WI38 (cell line): ENCODE measurements around the gene CLASP2.
"Not testable (repeated sequence)": the region's sequence is repeated elsewhere in the genome, so short reads cannot be mapped to it uniquely, and the experiment has no call there.

Experiments
- H3K4me3 ChIP-seq: 2 replicates; pipeline ENCODE4 v1.5.1; 2011; ENCODE audit warnings: low read depth, mild to moderate bottlenecking, control low read depth, low read length
- CTCF ChIP-seq: IDR thresholded peaks from 2 replicates; pipeline ENCODE4 v1.5.1; 2012; ENCODE audit warnings: low read depth, mild to moderate bottlenecking, control low read depth, low read length

CLASP2 gene

GRCh38 chr3:33717866-33718594 is at the start of gene CLASP2:
TSS of gene CLASP2 (minus strand) at chr3:33718254. CDS start at chr3:33718002, 252 bp downstream.
- TF ChIP-seq CTCF: no peak

GRCh38 chr3:33758864-33759263 is 40.8 kb upstream of the CLASP2 start:
- no peak overlapping the region for H3K4me3 ChIP-seq
- TF ChIP-seq CTCF: no peak

More at GRCh38 chr3:33717866-33718594, at the start of gene CLASP2:
- H3K4me3 ChIP-seq: peak within 1 kb of the TSS; percentile 83

GRCh38 chr3:33758281-33758680 is 40.2 kb upstream of the CLASP2 start:
- H3K4me3 ChIP-seq: no peak overlapping the region
- no peak for TF ChIP-seq CTCF

GRCh38 chr3:33754391-33754790 is 36.3 kb upstream of the CLASP2 start:
- H3K4me3 ChIP-seq: not testable (repeated sequence)

GRCh38 chr3:33751336-33751735 is 33.3 kb upstream of the CLASP2 start:
- TF ChIP-seq CTCF: no peak

GRCh38 chr3:33750211-33750548 is 32.1 kb upstream of the CLASP2 start:
- TF ChIP-seq CTCF: no peak
- no peak overlapping the region for H3K4me3 ChIP-seq

More at GRCh38 chr3:33751336-33751735, 33.3 kb upstream of the CLASP2 start:
- H3K4me3 ChIP-seq: no peak overlapping the region

- H3K4me3 ChIP-seq: no peak overlapping the region
- TF ChIP-seq CTCF: no peak
These were observed 31.6 kb upstream of the CLASP2 start for GRCh38 chr3:33749546-33750210.
